ENCODE results near the gene RFX2.
"Not testable (repeated sequence)": the region's sequence is repeated elsewhere in the genome, so short reads cannot be mapped to it uniquely, and the experiment has no call there.

The RFX2 gene

GRCh38 chr19:5963855-5964254 is 146.4 kb downstream of the RFX2 start:
- no peak for TF ChIP-seq SPI1 (IDR thresholded peaks at IDR 0.05; ENCODE audit: borderline replicate concordance, low read depth)
- TF ChIP-seq, protein P1, sequence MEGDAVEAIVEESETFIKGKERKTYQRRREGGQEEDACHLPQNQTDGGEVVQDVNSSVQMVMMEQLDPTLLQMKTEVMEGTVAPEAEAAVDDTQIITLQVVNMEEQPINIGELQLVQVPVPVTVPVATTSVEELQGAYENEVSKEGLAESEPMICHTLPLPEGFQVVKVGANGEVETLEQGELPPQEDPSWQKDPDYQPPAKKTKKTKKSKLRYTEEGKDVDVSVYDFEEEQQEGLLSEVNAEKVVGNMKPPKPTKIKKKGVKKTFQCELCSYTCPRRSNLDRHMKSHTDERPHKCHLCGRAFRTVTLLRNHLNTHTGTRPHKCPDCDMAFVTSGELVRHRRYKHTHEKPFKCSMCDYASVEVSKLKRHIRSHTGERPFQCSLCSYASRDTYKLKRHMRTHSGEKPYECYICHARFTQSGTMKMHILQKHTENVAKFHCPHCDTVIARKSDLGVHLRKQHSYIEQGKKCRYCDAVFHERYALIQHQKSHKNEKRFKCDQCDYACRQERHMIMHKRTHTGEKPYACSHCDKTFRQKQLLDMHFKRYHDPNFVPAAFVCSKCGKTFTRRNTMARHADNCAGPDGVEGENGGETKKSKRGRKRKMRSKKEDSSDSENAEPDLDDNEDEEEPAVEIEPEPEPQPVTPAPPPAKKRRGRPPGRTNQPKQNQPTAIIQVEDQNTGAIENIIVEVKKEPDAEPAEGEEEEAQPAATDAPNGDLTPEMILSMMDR (IDR thresholded peaks at IDR 0.05; ENCODE audit: insufficient read depth, low read length) = no peak
- TF ChIP-seq, protein P2, sequence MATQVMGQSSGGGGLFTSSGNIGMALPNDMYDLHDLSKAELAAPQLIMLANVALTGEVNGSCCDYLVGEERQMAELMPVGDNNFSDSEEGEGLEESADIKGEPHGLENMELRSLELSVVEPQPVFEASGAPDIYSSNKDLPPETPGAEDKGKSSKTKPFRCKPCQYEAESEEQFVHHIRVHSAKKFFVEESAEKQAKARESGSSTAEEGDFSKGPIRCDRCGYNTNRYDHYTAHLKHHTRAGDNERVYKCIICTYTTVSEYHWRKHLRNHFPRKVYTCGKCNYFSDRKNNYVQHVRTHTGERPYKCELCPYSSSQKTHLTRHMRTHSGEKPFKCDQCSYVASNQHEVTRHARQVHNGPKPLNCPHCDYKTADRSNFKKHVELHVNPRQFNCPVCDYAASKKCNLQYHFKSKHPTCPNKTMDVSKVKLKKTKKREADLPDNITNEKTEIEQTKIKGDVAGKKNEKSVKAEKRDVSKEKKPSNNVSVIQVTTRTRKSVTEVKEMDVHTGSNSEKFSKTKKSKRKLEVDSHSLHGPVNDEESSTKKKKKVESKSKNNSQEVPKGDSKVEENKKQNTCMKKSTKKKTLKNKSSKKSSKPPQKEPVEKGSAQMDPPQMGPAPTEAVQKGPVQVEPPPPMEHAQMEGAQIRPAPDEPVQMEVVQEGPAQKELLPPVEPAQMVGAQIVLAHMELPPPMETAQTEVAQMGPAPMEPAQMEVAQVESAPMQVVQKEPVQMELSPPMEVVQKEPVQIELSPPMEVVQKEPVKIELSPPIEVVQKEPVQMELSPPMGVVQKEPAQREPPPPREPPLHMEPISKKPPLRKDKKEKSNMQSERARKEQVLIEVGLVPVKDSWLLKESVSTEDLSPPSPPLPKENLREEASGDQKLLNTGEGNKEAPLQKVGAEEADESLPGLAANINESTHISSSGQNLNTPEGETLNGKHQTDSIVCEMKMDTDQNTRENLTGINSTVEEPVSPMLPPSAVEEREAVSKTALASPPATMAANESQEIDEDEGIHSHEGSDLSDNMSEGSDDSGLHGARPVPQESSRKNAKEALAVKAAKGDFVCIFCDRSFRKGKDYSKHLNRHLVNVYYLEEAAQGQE (IDR thresholded peaks at IDR 0.05; ENCODE audit: insufficient replicate concordance, low read depth) = no peak
- no peak for TF ChIP-seq POLR2AphosphoS5 (IDR thresholded peaks at IDR 0.05; ENCODE audit: low read depth)
- Histone ChIP-seq H3K27me3 (ENCODE audit: insufficient read depth, poor library complexity, severe bottlenecking) (no peaks in the 10 kb centered on the region), H3K27ac (replicated peaks) (no peak overlapping the region), H3K4me3 (replicated peaks; ENCODE audit: insufficient read depth, low read length) (no peak overlapping the region)
- DNase-seq (ENCODE audit: low read depth in 1 of 2, low spot score in 1 of 2) = no peak

GRCh38 chr19:5963259-5963658 is 147.0 kb downstream of the RFX2 start:
- H3K4me3 ChIP-seq (replicated peaks; ENCODE audit: insufficient read depth, low read length); H3K27ac ChIP-seq (replicated peaks); DNase-seq (ENCODE audit: low read depth in 1 of 2, low spot score in 1 of 2); H3K27me3 ChIP-seq (ENCODE audit: insufficient read depth, poor library complexity, severe bottlenecking): not testable (repeated sequence)

DNA sequence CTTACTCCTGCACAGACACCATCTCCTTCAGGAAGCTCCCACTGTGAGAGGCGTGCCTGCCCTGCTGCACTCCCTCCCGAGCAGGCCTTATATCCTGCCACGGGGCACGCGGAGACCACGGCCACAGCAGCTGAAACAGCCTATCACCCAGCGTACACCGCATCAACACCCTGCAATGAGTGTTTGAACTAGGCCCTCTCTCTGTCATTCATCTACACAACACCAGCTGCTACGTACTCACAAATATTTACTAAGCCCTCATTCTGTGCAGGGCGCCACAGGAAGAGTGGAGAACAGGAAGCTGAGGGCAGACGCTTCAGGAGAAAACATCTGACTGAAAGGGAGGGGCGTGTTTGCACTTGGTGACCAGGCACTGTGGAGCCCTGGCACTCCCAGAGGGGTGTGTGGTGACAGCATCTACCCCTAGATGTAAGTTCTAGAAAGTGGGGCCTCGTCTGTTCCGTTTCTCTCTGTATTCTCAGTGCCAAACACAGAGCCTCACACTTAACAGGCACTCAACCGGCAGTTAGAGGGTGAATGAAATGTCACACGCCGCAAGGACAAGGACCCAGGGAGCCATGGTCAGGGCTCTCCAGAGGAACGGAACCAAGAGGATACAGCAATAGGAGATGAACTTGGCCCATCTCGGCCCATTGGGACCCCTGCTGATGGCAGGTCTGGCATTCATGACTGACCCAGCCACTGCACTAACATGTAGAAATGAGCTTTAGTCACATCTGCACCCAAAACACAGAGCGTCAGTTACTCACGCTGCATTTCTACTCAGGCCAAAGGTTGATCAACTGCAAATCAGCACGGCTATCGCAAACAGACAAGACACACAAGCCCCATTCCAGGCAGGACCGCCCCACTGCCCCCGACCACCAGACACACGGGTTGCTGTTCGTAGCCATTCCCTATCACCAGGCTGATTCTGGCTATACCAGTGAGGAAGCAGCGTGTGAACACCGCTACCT is 148.0 kb downstream of the RFX2 start:
- no peak overlapping the region for H3K4me3 ChIP-seq (replicated peaks; ENCODE audit: insufficient read depth, low read length)
- TF ChIP-seq, protein P2 (IDR thresholded peaks at IDR 0.05; ENCODE audit: insufficient replicate concordance, low read depth) = no peak
- TF ChIP-seq SPI1 (IDR thresholded peaks at IDR 0.05; ENCODE audit: borderline replicate concordance, low read depth) = no peak
- TF ChIP-seq POLR2AphosphoS5 (IDR thresholded peaks at IDR 0.05; ENCODE audit: low read depth) = no peak
- no peak for TF ChIP-seq GABPA (IDR thresholded peaks at IDR 0.05; ENCODE audit: low read depth)
- TF ChIP-seq, protein P1 (IDR thresholded peaks at IDR 0.05; ENCODE audit: insufficient read depth, low read length) = no peak
- DNase-seq (ENCODE audit: low read depth in 1 of 2, low spot score in 1 of 2) = peak; percentile 47 to 65
- H3K27ac ChIP-seq (replicated peaks) = no peak overlapping the region
- no peaks in the 10 kb centered on the region for H3K27me3 ChIP-seq (ENCODE audit: insufficient read depth, poor library complexity, severe bottlenecking)

DNA sequence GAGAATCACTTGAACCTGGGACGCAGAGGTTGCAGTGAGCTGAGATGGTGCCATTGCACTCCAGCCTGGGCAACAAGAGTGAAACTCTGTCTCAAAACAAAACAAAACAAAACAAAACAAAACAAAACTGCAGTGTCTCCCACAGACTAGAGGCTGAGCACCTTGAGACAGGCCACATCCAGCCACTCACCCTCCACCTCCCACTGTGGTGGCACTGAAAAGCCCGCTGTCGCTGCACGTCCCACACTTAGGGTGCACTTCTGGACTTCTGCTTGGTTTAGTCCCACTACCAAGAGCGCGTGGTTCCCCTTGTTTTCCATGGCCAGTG is 148.7 kb downstream of the RFX2 start:
- not testable (repeated sequence) for H3K27me3 ChIP-seq (ENCODE audit: insufficient read depth, poor library complexity, severe bottlenecking); DNase-seq (ENCODE audit: low read depth in 1 of 2, low spot score in 1 of 2); H3K27ac ChIP-seq (replicated peaks); H3K4me3 ChIP-seq (replicated peaks; ENCODE audit: insufficient read depth, low read length)
